Fibroblast of skin of left quadriceps (primary cell): ENCODE data around the gene ATMIN.
A peak's percentile ranks its signal among the peaks of the same experiment; 100 is the strongest.

Source experiments
- DNase-seq, 2 experiments: peaks; one replicate each; pipeline ENCODE4 v3.0.0-alpha.2; 2013; ENCODE audit warnings: low read depth in 2 of 2

ATMIN gene, protein sequence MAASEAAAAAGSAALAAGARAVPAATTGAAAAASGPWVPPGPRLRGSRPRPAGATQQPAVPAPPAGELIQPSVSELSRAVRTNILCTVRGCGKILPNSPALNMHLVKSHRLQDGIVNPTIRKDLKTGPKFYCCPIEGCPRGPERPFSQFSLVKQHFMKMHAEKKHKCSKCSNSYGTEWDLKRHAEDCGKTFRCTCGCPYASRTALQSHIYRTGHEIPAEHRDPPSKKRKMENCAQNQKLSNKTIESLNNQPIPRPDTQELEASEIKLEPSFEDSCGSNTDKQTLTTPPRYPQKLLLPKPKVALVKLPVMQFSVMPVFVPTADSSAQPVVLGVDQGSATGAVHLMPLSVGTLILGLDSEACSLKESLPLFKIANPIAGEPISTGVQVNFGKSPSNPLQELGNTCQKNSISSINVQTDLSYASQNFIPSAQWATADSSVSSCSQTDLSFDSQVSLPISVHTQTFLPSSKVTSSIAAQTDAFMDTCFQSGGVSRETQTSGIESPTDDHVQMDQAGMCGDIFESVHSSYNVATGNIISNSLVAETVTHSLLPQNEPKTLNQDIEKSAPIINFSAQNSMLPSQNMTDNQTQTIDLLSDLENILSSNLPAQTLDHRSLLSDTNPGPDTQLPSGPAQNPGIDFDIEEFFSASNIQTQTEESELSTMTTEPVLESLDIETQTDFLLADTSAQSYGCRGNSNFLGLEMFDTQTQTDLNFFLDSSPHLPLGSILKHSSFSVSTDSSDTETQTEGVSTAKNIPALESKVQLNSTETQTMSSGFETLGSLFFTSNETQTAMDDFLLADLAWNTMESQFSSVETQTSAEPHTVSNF

DNA sequence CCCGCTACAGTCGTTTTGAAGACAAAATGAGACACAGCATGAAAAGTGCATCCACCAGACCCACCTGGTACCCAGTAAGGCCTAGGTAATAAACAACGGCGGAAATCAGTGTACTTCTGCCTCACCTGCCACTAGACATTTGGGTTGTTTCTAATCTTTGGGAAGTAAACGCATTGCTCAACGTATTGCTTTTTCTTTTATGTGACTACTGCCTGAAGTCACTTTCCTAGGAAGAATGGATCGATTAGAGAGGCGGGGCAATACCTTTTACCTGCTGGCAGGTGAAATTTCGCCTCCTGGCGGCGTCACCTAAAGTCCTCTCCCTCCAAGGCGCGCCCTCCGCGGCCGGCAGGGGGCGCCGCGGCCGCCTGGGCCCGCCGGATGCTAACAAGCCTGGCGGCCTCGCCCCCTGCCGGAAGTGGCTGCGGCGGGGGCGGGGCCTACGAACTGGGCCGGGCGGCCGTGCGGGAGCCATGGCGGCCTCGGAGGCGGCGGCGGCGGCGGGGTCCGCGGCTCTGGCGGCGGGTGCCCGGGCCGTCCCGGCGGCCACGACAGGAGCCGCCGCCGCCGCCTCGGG lies at the start of gene ATMIN:
ATMIN (plus strand) TSS at position 445 of the 577 bp plus-strand sequence; CDS start at position 474, 29 bp downstream.
- peak; percentile 62 to 72 for DNase-seq

DNA sequence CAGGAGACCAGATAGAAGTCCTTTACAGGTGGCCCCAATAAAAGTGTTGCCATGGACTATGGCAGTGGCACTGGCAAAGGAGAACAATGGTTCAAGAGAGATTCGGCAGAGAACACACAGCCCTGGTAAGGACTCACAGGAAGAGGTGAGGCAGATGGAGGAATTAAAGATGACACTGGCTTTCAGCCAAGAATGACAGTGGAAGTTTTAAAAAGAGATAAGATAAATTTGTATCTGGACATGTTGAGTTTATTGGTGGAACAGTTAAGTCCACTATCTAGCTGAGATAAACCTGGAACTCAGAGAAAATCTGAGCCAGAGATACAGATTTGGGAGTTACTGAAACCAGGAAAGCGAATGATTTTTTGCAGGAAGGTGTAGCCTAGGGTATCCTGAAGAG lies 49.1 kb upstream of the ATMIN start:
- no peak for DNase-seq

DNA sequence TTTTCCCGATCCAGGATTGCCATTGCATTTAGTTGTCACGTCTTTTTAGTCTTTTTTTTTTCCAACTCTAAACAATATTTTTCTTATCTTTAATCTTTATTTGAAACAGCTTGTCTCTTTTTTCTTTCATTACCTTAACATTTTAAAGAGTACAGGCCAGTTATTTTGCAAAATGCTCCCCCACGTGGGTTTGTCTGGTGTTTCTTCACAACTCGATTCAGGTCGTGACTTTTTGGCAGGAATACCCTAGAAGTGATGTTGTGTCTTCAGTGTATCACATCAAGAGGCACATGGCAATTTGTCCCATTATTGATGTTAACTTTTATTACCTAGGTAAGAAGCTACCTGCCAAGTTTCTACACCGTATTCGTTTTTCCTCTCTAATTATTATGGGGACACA lies 46.9 kb upstream of the ATMIN start:
- DNase-seq = no peak

DNA sequence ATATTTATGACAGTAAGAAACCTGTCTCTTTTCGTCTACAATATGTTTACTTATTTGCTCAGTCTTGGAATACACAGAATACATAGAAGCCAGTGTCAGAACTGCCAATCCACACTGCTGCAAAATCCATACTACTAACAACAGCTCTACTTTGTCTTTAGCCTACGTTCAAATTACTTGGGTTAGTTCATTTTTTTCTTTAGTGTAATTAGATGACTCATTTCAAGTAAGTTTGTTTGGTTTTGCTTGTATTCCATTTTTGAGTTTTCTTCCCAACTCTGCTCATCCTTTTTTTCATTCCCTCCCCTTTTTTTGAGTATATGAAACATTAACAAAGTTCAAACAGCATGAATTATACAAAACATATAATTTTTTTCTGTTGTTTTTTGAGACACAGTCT lies 45.8 kb upstream of the ATMIN start:
- no peak for DNase-seq

DNA sequence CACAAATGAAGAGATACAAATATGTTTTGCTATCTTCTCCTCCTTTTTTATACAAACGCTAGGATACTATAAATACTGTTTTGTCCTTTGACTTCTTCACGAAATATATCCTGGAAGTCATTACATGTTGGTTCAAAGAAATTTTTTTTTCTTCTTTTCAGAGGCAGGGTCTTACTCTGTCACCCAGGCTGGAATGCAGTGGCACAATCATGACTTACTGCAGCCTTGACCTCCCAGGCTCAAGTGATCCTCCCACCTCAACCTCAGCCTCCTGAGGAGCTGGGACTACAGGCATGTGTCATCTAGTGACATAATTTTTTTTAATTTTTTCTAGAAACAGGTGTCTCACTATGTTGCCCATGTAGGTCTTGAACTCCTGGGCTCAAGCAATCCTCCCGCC lies 45.1 kb upstream of the ATMIN start:
- no peak for DNase-seq

DNA sequence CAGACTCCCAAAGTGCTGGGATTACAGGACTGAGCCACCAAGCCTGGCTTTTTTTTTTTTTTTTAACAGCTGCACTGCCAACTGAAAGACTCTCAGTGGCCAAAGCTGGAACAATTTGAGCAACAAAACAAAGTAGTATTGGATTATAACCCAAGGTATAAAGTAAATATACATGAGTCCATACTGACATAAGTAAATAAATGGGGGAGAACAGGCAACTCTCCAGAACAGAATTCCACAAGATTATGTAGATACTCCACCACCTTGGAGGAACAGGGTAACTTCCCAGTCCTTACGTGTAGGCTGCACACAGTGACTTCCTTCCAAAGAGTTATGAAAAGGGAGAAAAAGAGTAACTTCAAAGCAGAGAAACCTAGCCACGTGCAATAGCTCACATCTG lies 44.7 kb upstream of the ATMIN start:
- no peak for DNase-seq

DNA sequence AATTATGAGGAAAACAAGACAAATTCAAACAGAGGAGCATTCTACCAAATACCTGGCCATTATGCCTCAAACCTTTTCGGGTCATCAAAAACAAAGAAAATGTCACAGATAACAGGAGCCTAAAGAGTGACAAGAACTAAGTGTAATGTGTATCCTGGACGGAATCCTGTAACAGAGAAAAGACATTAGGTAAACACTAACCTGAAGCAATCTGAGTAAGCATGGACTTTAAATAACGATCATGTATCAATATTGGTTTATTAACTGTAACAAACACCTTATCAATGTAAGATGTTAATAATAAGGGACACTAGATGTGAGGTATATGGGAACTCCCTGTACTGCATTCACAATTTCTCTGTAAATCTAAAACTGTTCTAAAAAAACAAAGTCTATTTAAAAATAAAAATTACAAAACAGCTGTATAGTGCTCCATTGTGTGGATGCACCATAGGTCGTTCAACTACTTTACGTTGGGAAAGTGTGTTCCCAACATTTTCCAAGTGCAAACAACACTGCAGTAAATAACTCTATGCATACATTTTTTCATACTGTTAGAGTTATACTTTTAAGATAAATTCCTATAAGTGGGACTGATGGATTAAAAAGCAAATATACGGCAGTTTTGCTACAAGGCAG lies 43.7 kb upstream of the ATMIN start:
- no peak for DNase-seq

DNA sequence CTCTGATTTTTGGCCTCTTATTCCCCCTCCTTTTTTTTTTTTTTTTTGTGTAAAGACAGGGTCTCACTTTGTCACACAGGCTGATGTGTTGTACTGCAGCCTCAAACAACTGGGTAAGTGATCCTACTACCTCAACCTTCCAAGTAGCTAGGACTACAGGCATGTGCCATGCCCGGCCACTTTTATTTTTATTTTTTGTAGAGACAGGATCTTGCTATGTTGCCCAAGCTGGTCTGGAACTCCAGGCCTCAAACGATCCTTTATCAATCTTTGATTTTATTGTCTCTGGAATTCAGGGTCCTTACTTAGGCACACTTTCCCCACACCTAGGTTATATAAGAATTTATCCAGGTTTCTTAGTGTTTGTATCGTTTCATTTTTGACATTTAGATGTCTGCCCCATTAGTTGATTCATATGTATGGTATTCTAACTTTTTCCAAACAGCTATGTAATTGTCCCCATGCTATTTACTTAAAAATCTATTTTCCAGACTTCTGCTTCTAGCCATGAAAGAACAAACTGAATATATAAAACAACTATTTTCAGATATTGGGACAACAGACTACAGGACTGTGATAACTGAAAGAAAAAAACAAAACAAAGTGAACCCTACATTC lies 42.9 kb upstream of the ATMIN start:
- no peak for DNase-seq

DNA sequence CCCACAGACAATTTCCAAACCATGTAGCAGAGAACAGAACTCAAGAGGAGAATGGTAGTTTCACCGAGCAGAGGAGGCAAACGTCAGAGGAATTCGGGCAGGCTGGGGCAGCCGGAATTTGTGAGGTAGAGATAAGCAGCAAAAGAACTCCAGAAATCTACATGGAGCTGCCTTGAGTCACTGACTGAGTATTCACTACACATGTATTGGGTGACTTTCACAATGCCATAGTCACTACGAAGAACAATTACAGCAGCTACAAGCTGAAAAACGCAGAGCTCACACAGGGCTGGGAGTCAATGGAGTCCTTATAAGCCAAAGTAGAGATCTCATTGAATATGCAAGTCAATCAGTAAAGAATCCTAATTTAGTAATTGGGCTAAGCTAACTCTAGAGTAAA lies 42.3 kb upstream of the ATMIN start:
- DNase-seq = peak; percentile 72 to 73

DNA sequence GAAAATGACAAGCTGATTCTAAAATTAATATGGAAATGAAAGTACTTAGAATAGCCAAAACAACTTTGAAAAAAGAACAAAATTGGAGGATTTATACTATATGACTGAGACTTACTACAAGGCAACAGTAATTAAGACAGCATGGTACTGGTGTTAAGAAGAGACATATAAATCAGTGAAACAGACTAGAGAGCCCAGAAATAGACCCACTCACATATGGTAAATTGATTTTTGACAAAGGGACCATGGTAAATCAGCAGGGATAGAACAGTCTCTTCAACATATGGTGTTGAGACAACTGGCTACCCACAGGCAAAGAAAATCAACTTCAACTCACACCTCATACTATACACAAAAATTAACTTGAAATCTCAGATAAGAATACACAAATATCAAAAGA lies 41.8 kb upstream of the ATMIN start:
- no peak for DNase-seq

DNA sequence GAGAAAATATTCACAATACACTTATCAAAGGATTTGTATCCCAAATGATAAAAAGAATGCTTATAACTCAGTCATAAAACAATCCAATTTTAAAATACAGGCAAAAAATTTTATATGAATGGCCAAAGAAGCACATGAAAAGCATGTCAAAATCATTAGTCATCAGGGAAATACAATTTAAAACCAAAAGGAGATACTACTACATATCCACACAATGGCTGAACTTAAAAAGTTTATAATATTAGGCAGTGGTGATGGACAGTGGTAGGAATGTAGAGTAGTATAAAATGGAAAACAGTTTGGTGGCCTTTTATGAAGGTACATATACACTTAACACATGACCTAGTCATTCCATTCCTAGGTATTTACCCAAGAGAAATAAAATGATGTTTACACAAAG lies 41.2 kb upstream of the ATMIN start:
- DNase-seq = no peak

DNA sequence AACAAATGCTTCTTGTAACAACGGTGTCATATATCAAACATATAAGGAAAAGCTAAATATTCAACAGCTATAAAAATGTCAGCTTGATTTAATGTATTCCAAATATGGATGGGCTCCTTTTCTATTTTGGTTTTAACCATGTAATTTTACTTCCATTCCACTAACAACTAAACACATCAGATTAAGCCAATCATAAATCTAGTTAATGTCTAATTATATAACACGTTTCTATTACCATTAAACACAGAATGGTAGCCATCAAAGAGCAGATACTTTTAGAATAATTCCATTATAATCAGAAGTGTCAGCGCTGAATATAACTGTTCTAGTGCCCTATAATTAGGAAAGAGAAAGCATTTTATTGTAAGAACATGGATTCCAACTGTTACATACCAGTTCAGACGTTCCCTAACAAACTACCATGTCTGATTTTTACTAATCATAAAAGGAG lies 38.9 kb upstream of the ATMIN start:
- no peak for DNase-seq

DNA sequence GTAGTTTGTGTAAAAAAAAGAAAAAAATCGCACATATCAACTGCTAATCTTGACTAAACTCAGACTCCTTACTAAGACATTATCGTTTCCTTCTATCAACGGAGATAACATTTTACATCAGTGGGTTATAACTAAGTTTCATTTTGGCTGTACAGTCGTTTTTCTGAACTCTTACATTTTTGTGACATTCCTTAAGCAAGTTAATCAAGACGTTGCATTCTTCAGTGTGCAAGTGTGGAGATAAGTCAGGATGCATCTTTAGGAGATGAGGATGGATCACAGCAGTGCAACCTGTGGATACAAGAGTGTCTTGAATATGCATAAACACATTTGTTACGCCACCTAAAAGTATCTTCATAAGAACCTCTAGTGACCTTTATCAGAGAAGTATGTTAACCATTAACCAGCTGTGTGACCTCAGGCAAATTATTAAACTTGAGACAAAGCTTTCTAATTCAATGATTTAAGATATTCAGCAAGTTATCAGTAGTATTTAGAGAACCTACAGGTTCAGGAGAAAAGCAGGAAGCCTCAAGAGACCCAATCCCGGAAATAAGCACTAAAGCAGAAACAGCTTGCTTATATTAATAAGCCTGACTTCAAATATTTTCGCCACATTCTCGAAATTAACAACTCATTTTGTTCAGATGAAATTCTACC lies 38.4 kb upstream of the ATMIN start:
- DNase-seq = no peak

DNA sequence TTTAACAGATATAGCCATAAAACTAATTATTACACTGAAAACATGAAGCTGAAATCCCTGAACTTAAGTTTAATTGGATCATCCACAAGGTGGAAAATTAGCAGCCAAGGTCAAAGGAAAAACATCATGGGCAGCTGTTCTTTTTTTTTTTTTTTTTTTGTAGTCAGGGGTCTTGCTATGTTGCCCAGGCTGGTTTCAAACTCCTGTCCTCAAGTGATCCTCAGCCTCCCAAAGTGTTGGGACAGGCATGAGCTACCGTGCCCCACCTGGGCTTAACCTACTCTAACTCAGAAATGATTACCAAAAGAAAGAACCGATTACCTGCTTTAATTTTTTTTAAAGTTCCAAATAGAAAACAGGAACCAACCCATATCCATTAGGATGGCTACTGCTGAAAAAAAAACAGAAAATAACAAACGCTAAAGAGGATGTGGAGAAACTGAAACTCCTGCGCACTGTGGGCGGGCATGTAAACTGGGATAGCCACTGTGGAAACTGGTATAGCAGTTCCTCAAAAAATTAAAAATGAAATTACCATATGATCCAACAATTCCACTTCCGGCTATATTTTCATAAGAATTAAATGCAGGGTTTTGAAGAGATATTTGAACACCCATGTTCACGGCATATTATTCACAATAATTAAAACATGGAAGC lies 37.5 kb upstream of the ATMIN start:
- no peak for DNase-seq

DNA sequence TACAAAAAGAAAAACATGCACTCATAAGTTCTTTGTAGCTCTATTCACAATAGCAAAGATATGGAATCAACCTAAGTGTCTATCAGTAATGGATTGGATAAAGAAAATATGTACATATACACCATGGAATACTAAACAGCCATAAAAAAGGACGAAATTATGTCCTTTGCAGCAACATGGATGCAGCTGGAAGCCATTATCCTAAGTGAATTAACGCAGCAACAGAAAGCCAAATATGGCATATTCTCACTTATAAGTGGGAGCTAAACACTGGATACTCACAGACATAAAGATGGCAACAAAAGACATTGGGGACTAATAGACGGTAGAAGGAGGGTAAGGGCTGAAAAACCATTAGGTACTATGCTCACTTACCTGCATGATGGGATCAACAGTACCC lies 34.8 kb upstream of the ATMIN start:
- DNase-seq = no peak

DNA sequence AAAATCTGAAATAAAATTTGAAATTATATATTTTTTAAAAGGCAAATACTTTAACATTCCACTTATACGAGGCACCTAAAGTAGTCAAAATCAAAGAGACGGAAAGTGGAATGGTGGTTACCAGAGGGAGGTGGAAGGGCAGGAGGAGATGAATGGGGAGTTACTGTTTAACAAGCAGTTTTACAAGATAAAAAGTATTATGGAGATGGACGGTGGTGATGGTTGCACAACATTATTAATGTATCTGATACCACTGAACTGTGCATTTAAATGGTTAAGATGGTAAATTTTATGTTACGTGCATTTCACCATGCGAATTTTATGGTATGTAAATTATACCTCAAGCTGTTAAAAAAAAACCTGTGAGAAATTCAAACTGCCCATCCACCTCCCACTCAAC lies 34.3 kb upstream of the ATMIN start:
- no peak for DNase-seq

DNA sequence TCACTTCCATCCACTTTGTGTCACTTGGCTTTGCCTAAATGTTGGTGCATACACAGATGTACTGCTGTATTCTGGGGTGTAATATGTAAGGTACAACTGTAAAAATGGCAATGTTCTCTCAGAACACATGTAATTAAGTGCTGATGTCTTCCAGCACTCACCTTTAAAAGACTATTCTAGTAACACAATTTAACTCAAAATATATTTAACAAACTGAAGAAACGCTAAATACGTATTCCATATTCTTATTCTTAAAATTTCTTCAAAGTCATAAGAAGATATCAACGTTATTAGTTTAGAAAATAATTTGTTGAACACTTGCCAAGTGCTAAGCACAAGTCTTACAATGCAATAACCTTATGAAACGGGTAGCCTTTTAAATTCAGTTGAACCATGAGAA lies 32.6 kb upstream of the ATMIN start:
- DNase-seq = no peak

DNA sequence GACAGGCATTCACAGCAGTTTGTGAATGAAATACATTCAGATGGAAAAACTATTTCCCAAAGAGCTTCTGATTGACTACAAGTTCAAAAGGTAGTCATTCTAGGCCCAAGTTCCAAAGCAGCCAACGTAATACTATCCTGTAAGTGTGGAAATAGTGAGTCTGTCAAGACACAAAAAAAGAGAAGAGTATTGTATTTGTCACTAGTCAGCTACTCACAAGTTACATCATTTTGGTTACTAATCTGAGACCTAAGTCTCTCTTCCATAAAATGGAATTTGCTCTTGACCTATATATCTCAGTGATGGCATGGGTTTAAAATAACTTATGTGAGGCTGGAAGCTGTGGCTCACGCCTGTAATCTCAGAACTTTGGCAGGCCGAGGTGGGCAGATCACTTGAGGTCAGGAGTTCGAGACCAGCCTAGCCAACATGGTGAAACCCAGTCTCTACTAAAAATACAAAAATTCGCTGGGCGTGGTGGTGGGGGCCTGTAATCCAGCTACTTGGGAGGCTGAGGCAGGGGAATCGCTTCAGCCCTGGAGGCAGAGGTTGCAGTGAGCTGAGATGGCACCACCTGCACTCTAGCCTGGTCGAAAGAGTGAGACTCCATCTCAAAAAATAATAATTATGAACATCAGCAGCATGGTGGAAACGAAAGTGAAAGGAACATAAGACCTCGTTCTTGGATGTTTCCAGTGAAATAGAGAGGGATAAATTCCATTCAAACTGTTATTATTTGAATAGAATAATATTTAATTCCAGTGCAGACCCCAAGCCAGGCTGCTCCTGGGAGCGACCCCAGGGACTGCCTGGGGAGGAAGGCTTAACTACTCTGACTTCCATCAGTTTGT lies 31.8 kb upstream of the ATMIN start:
- no peak for DNase-seq

DNA sequence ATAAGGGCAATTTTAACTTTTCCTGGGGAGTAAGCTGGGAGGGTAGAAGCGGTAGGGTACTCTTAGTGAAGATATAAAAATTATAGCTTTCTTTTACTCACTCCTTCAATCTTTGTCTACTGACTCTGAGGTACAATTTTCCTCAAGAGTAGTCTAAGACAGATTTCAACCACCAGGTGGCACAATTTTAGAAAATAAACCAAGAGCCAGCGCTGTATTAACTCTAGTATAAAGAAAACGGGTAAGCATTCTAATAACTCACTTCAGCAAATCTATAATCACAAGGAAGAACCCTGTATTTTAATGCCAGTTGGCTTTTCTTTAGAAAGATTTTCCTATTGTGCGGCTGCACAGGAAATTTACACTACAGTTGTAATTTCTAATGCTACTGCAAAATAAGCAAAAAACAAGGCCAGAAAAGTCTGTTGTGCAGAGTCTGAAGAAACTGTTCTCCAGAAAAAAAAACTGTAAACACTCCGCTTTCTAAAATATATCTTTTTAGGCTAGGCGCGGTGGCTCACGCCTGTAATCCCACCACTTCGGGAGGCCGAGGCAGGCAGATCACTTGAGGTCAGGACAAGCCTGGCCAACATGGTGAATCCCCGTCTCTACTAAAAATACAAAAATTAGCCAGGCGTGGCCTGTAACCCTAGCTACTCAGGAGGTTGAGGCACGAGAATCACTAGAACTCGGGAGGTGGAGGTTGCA lies 30.8 kb upstream of the ATMIN start:
- peak; percentile 46 to 52 for DNase-seq
